Adipocyte (in vitro differentiated cells): ENCODE results near the gene TIAM1.

Source experiments
- DNase-seq: peaks from one replicate; pipeline ENCODE4 v3.0.0-alpha.2; 2015; ENCODE audit warnings: low read depth
- H3K27me3 ChIP-seq: replicated peaks from 2 replicates; pipeline ENCODE4 v1.7.0; 2013; ENCODE audit warnings: mild to moderate bottlenecking, low read length, moderate library complexity; ENCODE audit not compliant: control insufficient read depth, insufficient read depth
- H3K36me3 ChIP-seq: 2 replicates; pipeline ENCODE4 v1.7.0; 2013; ENCODE audit warnings: low read length, mild to moderate bottlenecking, moderate library complexity; ENCODE audit not compliant: control insufficient read depth, insufficient read depth, severe bottlenecking
- H3K4me1 ChIP-seq: 2 replicates; pipeline ENCODE4 v1.7.0; 2013; ENCODE audit warnings: mild to moderate bottlenecking, low read length, moderate library complexity; ENCODE audit not compliant: control insufficient read depth, insufficient read depth
- H3K4me3 ChIP-seq: 2 replicates; pipeline ENCODE4 v1.7.0; 2013; ENCODE audit warnings: mild to moderate bottlenecking, low read length, moderate library complexity
- H3K9ac ChIP-seq: 2 replicates; pipeline ENCODE4 v1.7.0; 2013; ENCODE audit warnings: mild to moderate bottlenecking, low read length, moderate library complexity
- H3K9me3 ChIP-seq: 2 replicates; pipeline ENCODE4 v1.7.0; 2013; ENCODE audit warnings: mild to moderate bottlenecking, low read length, moderate library complexity; ENCODE audit not compliant: control insufficient read depth

The TIAM1 gene

DNA sequence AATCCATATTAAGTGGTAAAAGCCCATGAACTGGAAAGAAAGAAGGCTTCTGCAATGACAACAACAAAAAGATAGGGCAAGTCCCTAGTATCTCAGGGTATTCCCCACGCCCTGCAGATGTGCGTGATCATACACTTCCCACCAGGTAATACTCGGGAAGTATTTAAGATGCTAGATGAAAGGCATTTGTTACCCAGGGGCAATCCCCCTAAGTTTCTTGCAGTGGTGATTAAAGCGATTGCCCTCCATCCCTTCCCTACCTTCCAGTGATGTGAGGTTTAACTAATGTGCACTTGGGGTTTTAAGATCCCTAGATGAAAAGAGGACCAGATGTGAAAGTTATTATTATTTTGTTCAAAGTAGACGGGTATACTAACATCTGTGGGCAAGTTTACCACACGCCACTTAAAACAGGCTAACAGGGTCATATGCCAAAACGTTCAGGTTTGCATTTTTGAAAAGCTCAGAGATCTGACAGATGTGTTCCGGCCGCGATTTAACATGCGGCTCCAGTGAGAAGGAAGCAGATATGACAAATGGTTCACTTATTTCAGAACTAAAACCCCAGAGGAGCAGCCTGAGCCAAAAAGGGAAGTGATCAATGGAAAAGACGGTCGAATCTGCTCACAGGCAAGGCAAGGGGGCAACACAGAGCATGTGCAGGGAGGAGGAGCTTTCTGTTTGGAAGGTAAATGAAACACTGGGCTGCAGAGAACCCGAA, 17.4 kb downstream of the TIAM1 start:
- DNase-seq: peak; percentile 13

DNA sequence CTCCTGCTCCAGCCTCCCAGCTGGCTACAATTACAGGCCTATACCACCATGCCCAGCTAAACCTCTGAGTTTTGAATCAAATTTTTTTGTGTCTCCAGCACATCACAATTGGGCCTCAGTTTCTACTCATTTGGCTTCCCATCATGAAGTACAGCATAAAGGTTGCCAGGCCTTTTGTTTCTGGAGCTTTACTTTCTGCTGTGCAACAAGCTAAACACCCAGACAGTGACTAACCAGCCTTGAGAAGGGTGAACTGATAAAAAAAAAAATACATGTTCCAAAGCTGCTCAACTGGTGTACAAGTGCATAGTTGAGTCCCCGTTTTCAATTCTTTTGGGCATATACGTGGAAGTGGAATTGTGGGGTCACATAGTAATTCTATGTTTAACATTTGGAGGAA, 25.1 kb downstream of the TIAM1 start:
- Histone ChIP-seq H3K4me3 (no peak overlapping the region), H3K27me3 (no peaks in the 10 kb centered on the region), H3K4me1 (no peaks in the 10 kb centered on the region), H3K36me3 (no peaks in the 10 kb centered on the region), H3K9me3 (no peaks in the 10 kb centered on the region), H3K9ac (no peak overlapping the region)
- no peak for DNase-seq

More for the DNA sequence above, 17.4 kb downstream of the TIAM1 start:
- Histone ChIP-seq H3K36me3 (no peaks in the 10 kb centered on the region), H3K4me1 (peaks cover 5% of the 10 kb centered on the region), H3K4me3 (peak overlapping the region; percentile 57), H3K9me3 (no peaks in the 10 kb centered on the region), H3K9ac (peak overlapping the region; percentile 20), H3K27me3 (no peaks in the 10 kb centered on the region)

DNA sequence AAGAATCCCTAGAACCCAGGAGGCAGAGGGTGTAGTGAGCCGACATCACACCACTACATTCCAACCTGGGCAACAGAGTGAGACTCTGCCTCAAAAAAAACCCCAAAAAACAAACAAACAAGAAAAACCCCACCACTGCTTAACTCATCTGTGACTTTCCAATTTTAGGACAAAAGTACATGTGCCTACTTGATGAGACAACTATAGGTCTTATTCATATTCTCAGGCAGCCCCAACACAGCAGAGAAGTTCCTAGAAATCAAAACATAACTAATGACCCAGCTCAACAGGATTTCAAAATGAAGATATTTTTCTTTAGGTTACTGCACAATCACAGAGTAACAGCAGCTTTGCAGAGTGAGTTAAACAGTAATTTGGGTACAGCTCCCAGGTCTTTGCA, 26.4 kb downstream of the TIAM1 start:
- Histone ChIP-seq H3K9me3 (no peaks in the 10 kb centered on the region), H3K27me3 (no peaks in the 10 kb centered on the region), H3K9ac (no peak overlapping the region), H3K4me1 (no peaks in the 10 kb centered on the region), H3K4me3 (no peak overlapping the region), H3K36me3 (no peaks in the 10 kb centered on the region)
- DNase-seq: no peak

DNA sequence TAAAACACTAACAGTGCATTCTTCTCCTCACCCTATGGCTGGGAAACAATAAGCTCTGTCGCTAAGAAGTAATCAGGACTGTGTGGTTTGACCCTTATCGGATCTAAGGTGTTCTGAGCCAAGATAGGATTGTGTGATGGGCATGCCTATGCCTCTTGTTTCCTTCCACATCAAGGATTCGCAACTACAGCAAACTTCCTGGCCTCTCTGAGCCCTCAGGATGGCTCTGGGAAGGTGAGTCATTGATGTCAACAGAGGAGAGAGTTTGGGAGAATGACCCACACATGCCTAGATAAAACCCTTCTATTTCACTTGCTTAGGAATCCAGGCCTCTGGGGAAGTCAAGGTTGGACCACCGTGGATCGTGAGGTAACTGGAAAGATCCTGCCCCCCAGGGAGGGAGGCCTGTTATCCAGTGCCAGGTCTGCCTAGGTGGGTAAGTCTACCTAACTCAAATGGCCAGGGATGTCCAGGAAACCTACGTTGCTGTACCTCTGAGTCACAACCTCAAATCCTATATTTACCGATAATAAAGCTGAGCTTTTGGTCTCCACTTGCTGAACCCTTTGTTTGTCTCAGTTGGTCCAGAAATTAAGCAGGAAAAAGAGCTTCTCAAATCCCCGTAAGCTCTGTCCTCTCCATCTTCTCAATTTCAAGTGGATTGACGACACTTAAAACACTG, 27.4 kb downstream of the TIAM1 start:
- no peaks in the 10 kb centered on the region for H3K36me3 ChIP-seq
- H3K9ac ChIP-seq: no peak overlapping the region
- no peaks in the 10 kb centered on the region for H3K4me1 ChIP-seq
- H3K9me3 ChIP-seq: no peaks in the 10 kb centered on the region
- no peaks in the 10 kb centered on the region for H3K27me3 ChIP-seq
- no peak overlapping the region for H3K4me3 ChIP-seq
- DNase-seq: no peak

DNA sequence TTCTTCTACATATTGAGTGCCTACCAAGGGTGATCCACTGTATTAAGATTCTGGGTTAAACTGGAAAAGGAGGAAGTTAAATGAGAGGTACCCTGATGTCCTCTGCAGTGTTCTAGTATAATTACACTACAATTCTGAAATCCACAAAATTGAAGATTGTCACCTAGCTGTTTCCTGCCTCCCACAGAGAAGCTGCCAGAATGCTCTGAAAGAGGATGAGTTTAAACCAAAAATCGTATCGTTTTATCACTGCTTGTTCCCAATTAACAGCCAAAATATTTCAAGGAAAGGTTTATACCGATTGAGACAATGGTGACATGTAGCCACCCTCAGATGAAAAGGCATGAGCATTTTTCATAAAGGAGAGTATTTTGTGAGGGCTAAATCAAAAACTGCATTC, 28.0 kb downstream of the TIAM1 start:
- H3K9ac ChIP-seq: no peak overlapping the region
- H3K27me3 ChIP-seq: no peaks in the 10 kb centered on the region
- H3K36me3 ChIP-seq: no peaks in the 10 kb centered on the region
- no peaks in the 10 kb centered on the region for H3K4me1 ChIP-seq
- DNase-seq: no peak
- no peaks in the 10 kb centered on the region for H3K9me3 ChIP-seq
- H3K4me3 ChIP-seq: no peak overlapping the region

DNA sequence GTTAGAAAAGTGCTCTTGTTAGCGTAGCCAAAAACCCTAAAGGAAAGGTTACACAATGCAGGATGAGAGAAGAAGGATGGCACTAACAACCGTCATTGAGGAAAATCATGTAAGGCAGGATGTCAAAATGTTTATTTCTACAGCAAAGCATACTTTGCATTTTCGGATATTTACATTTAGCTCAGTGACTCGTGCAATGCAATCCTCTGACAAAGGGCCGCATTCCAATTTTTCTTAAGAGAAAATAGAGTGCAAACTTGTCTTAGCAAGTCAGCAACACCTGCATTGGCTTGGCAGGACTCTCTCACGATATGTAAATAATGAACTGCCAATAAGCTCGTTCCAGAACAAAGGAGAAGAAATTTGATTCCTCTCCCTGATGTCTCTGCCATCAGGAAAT, 33.3 kb downstream of the TIAM1 start:
- Histone ChIP-seq H3K27me3 (no peaks in the 10 kb centered on the region), H3K36me3 (no peaks in the 10 kb centered on the region), H3K4me3 (no peak overlapping the region), H3K4me1 (no peaks in the 10 kb centered on the region), H3K9ac (no peak overlapping the region), H3K9me3 (no peaks in the 10 kb centered on the region)
- DNase-seq: peak; percentile 57

DNA sequence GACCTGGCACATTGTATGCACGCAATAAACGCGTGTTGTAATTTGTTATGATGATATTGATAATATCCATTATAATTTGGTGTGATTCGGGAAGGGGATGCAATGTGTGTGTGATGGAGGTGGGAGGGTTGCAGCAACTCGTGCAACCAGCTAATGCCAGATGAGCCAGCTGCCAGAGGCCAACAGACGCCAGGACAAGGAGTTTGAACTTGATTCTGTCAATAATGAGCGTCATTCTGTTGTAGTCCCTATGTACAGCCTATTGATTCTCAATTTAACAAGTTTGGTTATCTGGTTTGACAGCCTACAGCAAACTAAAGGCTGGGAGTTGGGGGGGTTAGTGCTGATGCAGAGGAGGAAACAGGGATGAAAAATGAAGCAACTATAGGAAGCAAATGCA, 35.5 kb downstream of the TIAM1 start:
- Histone ChIP-seq H3K36me3 (no peaks in the 10 kb centered on the region), H3K9me3 (no peaks in the 10 kb centered on the region), H3K4me3 (no peak overlapping the region), H3K27me3 (no peaks in the 10 kb centered on the region), H3K9ac (no peak overlapping the region), H3K4me1 (no peaks in the 10 kb centered on the region)
- no peak for DNase-seq

DNA sequence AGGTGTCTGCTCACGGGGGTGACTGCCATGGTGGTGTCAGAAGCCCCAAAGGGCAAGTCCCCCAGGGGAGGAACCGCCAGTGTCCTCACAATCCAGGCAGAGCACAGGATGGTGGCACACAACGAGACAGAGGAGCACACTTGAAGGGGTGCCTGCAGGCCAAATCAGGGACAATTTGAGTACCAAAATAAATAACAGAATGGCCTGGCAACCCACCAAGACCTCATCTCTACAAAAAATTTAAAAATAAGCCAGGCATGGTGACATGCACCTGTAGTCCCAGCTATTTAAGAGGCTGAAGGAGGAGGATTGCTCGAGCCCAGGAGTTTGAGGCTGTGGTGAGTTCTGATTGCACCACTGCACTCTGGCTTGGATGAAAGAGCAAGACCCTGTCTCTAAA, 38.2 kb downstream of the TIAM1 start:
- DNase-seq: no peak
- no peaks in the 10 kb centered on the region for H3K27me3 ChIP-seq
- H3K9me3 ChIP-seq: no peaks in the 10 kb centered on the region
- H3K4me1 ChIP-seq: no peaks in the 10 kb centered on the region
- no peaks in the 10 kb centered on the region for H3K36me3 ChIP-seq
- H3K4me3 ChIP-seq: no peak overlapping the region
- no peak overlapping the region for H3K9ac ChIP-seq

DNA sequence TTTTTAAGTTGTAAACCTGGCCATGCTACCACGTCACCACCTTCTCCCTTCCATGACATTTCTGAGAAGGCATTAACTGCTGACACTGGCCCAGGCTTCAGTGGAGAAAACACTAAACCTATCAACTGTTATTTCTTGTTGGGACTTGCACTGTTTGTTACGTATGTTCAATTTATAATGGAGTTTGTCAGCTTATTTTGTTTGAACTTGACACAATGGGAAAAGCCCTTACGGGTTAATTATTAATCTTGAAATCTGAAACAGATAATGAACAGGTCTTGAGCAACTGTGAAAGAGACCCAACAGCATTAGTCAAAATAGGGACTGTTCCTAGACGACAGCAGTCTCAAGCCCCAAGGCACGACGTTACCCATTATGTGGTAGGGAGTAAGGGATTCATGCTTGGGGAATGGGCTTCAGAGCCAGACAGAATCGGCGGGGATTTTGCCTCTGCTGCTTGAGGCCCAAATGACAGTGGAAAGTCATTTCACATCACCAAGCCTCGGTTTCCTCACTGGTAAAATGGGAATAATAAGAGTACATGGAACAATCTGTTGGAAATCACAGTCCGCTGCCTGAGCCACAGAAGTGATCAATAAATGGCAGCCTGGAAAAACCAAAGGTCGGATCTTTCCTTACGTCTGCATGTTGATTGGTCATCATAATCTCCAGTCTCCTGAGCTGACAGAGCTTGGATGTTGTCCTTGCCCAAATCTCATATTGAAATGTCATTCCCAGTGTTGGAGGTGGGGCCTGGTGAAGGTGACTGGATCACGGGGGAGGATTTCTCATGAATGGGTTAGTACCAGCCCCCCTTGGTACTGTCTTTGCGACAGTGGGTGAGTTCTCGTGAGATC, 44.5 kb downstream of the TIAM1 start:
- DNase-seq: no peak
- no peaks in the 10 kb centered on the region for H3K36me3 ChIP-seq
- no peak overlapping the region for H3K4me3 ChIP-seq
- peaks cover 2% of the 10 kb centered on the region for H3K4me1 ChIP-seq
- H3K9ac ChIP-seq: no peak overlapping the region
- no peaks in the 10 kb centered on the region for H3K9me3 ChIP-seq
- H3K27me3 ChIP-seq: no peaks in the 10 kb centered on the region

DNA sequence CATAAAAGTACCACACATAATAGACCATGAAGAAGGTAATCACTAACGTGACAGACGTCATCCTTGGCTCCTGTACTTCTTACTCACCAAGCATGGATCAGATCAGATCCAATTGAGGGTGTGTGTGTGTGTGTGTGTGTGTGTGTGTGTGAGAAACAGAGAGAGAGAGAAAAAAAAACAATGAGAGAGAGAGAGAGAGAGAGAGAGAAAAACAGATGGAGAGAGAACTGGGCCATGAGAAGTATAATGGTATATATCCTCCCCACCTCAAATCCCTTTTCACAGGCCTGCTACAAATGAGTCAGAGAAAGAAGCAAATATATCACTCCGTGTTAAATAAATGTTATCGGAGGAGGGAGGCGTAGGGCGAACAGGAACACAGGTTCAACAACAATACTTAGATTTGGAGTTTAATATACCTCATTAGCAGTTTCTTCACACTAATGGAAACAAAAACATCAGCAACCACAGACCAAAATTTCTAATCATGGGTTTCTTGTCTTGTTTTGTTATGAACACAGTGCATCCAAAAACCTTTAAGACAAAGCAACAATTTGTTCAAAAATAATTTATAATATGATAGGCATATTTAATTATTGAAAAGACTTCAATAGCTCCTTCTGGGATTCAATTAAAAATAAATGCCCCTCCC, 45.3 kb downstream of the TIAM1 start:
- H3K4me3 ChIP-seq: no peak overlapping the region
- no peaks in the 10 kb centered on the region for H3K9me3 ChIP-seq
- H3K4me1 ChIP-seq: peaks cover 10% of the 10 kb centered on the region
- DNase-seq: no peak
- no peaks in the 10 kb centered on the region for H3K36me3 ChIP-seq
- H3K27me3 ChIP-seq: no peaks in the 10 kb centered on the region
- H3K9ac ChIP-seq: no peak overlapping the region

DNA sequence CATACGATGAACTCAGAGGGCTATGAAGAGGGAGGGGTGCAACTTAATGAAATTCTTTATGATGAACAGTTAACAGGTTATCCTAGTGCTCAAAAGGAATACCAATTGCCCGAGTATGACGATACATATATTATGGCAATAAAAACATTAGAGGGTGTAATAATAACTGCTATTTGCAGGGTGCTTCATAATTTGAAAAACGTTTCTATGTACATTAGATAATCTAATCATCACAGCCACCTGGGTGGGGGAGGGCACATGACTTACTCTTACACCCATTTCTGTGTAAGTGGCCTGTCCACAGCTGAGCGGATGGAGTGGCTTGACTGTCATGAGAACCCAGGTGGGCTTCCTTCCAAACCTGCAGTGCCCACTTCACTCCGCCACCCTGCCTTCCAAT, 46.3 kb downstream of the TIAM1 start:
- Histone ChIP-seq H3K27me3 (no peaks in the 10 kb centered on the region), H3K9me3 (no peaks in the 10 kb centered on the region), H3K9ac (no peak overlapping the region), H3K4me1 (peaks cover 15% of the 10 kb centered on the region), H3K4me3 (no peak overlapping the region), H3K36me3 (no peaks in the 10 kb centered on the region)
- no peak for DNase-seq
